A673 (cell line): ENCODE results near the gene FARP2.

Experiments used
- EZH2 ChIP-seq: fragments of 200-600 bp; sonication (generic); IDR thresholded peaks from 2 replicates; pipeline ENCODE4 v1.6.1; 2017; ENCODE audit warnings: borderline replicate concordance, low read depth, mild to moderate bottlenecking, mixed read lengths, antibody characterized with exemption, low read length; ENCODE audit not compliant: poor library complexity, severe bottlenecking
- TF ChIP-seq, protein P1 (sequence below): fragments of 300-800, 200-600 bp; sonication (generic); conservative IDR thresholded peaks from 2 replicates; pipeline ENCODE4 v1.5.1; 2017; ENCODE audit warnings: low read depth, mild to moderate bottlenecking, antibody characterized with exemption, low read length, moderate library complexity, mixed read lengths

- TF ChIP-seq, protein P1, sequence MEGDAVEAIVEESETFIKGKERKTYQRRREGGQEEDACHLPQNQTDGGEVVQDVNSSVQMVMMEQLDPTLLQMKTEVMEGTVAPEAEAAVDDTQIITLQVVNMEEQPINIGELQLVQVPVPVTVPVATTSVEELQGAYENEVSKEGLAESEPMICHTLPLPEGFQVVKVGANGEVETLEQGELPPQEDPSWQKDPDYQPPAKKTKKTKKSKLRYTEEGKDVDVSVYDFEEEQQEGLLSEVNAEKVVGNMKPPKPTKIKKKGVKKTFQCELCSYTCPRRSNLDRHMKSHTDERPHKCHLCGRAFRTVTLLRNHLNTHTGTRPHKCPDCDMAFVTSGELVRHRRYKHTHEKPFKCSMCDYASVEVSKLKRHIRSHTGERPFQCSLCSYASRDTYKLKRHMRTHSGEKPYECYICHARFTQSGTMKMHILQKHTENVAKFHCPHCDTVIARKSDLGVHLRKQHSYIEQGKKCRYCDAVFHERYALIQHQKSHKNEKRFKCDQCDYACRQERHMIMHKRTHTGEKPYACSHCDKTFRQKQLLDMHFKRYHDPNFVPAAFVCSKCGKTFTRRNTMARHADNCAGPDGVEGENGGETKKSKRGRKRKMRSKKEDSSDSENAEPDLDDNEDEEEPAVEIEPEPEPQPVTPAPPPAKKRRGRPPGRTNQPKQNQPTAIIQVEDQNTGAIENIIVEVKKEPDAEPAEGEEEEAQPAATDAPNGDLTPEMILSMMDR, result no peak
- no peak for TF ChIP-seq EZH2
Observed at GRCh38 chr2:241350878-241351639, 5.0 kb upstream of the FARP2 start.
